Measurements from ENCODE around the gene KRT74.

- TF ChIP-seq, protein P1, sequence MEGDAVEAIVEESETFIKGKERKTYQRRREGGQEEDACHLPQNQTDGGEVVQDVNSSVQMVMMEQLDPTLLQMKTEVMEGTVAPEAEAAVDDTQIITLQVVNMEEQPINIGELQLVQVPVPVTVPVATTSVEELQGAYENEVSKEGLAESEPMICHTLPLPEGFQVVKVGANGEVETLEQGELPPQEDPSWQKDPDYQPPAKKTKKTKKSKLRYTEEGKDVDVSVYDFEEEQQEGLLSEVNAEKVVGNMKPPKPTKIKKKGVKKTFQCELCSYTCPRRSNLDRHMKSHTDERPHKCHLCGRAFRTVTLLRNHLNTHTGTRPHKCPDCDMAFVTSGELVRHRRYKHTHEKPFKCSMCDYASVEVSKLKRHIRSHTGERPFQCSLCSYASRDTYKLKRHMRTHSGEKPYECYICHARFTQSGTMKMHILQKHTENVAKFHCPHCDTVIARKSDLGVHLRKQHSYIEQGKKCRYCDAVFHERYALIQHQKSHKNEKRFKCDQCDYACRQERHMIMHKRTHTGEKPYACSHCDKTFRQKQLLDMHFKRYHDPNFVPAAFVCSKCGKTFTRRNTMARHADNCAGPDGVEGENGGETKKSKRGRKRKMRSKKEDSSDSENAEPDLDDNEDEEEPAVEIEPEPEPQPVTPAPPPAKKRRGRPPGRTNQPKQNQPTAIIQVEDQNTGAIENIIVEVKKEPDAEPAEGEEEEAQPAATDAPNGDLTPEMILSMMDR (IDR thresholded peaks at IDR 0.05; ENCODE audit: low read depth, low read length, missing input control), result no peak
- TF ChIP-seq, protein P2, sequence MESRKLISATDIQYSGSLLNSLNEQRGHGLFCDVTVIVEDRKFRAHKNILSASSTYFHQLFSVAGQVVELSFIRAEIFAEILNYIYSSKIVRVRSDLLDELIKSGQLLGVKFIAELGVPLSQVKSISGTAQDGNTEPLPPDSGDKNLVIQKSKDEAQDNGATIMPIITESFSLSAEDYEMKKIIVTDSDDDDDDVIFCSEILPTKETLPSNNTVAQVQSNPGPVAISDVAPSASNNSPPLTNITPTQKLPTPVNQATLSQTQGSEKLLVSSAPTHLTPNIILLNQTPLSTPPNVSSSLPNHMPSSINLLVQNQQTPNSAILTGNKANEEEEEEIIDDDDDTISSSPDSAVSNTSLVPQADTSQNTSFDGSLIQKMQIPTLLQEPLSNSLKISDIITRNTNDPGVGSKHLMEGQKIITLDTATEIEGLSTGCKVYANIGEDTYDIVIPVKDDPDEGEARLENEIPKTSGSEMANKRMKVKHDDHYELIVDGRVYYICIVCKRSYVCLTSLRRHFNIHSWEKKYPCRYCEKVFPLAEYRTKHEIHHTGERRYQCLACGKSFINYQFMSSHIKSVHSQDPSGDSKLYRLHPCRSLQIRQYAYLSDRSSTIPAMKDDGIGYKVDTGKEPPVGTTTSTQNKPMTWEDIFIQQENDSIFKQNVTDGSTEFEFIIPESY (IDR thresholded peaks at IDR 0.05), result no peak
- TF ChIP-seq RAD21 (IDR thresholded peaks at IDR 0.05), result no peak
Measured at GRCh38 chr12:52603314-52603713, 29.7 kb upstream of the KRT74 start.

Data from liver (tissue), 3 donors.